Activated CD4-positive, alpha-beta T cell treated with anti-CD3 and anti-CD28 coated beads for 36 hours (primary cell): ENCODE measurements around the gene LIMA1. TPM values are rescaled to one million over a fixed set of nuclear protein-coding genes. Genes with fewer than 3 reads are reported as not detected.

Experiments used
- ATAC-seq: fragments of 200-7000 bp; cut with Tn5 transposase; one replicate; pipeline ENCODE4 v1.10.0; 2021; ENCODE audit warnings: mild to moderate bottlenecking, moderate library complexity
- CTCF ChIA-PET: fragments of 350-600 bp; sonication (Branson Sonifier 250); formaldehyde crosslinking; loops from one replicate; lab custom pipeline; 2021; ENCODE audit warnings: antibody characterized with exemption; lab: Charles Lee
- POLR2A ChIA-PET: fragments of 350-600 bp; sonication (Branson Sonifier 250); formaldehyde crosslinking; loops from one replicate; lab custom pipeline; 2021; ENCODE audit warnings: antibody characterized with exemption, inconsistent platforms; lab: Charles Lee
- DNase-seq: peaks from one replicate; pipeline ENCODE4 v3.0.0-alpha.2; 2020
- H3K27ac Mint-ChIP-seq: one replicate; pipeline ENCODE4 v1.8.0; 2021; ENCODE audit warnings: mixed read lengths
- H3K27me3 Mint-ChIP-seq: one replicate; pipeline ENCODE4 v1.8.0; 2021; ENCODE audit warnings: mixed read lengths
- H3K36me3 Mint-ChIP-seq: one replicate; pipeline ENCODE4 v1.8.0; 2021; ENCODE audit warnings: low read depth, mixed read lengths
- H3K4me1 Mint-ChIP-seq: one replicate; pipeline ENCODE4 v1.8.0; 2021; ENCODE audit warnings: mixed read lengths
- H3K4me3 Mint-ChIP-seq: one replicate; pipeline ENCODE4 v1.8.0; 2021; ENCODE audit warnings: mild to moderate bottlenecking, moderate library complexity, mixed read lengths
- H3K9me3 Mint-ChIP-seq: one replicate; pipeline ENCODE4 v1.8.0; 2021; ENCODE audit warnings: low read depth, mixed read lengths
- intact Hi-C, 2 experiments: fragments of 100-400 bp; cut with DNase I in 1 of 2; cut with micrococcal nuclease in 1 of 2; formaldehyde crosslinking; loops; one replicate each; pipeline versions ENCODE4 v1.14.2 to v1.15.1; 2022 to 2024; cut with DNase I, micrococcal nuclease
- total RNA-seq, 2 experiments: library from RNA; stranded (reverse); gene quantifications; one replicate each; pipeline ENCODE4 v1.2.3, GENCODE V29; 2021

LIMA1 gene
- total RNA-seq, 2 experiments from 2014 or later = 69.7 to 90.4 TPM

DNA sequence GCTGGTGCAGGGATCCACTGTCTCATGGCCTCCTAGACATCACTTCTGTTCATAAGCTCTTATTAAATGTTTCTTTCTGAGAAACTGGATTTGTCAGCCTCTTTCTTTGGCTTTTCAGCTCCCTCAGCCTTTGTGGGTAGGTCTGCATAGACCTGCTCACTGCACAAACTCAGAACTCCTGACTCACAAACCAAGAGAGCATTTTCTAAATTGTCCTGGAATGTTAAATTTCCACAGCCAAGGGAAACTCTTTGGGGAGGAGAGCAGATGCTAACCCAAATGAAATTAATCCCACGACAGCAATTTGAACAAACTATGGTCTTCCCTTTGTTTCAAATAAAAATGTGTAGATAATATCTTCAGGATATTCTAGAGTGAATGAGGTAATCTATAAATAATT is 96.6 kb downstream of the LIMA1 start:
- Mint-ChIP-seq H3K27ac (peak overlapping the region; percentile 87), H3K4me3 (peak overlapping the region; percentile 37), H3K9me3 (no peaks in the 10 kb centered on the region), H3K36me3 (peaks cover 29% of the 10 kb centered on the region), H3K4me1 (peaks cover 55% of the 10 kb centered on the region), H3K27me3 (no peaks in the 10 kb centered on the region)
- intact Hi-C loops = loop anchor here (1.0 to 10.0 kb wide), 9 partner anchors 19 to 128 kb away; partner anchors contain the start of gene CERS5 (in 2 of the 2)
- POLR2A ChIA-PET = interaction anchor here (0.6 to 2.4 kb wide), 4 partner anchors 19 to 36 kb away, joined by 3 to 15 read pairs (median 5); partner anchors contain the start of gene CERS5
- CTCF ChIA-PET = interaction anchor here (1.2 to 4.8 kb wide), 4 partner anchors 11 to 75 kb away, joined by 3 to 38 read pairs (median 6); partner anchors contain the start of genes CERS5 and COX14
- no peak for DNase-seq
- peak; percentile 20 for ATAC-seq

GRCh38 chr12:50185970-50186663 is 97.2 kb downstream of the LIMA1 start:
- Mint-ChIP-seq H3K27ac (peak overlapping the region; percentile 87), H3K4me3 (no peak overlapping the region), H3K36me3 (peaks cover 34% of the 10 kb centered on the region), H3K27me3 (no peaks in the 10 kb centered on the region), H3K4me1 (peaks cover 55% of the 10 kb centered on the region), H3K9me3 (no peaks in the 10 kb centered on the region)
- POLR2A ChIA-PET = interaction anchor here (0.6 to 2.4 kb wide), 4 partner anchors 19 to 37 kb away, joined by 3 to 15 read pairs (median 5); partner anchors contain the start of gene CERS5
- ATAC-seq (no peak), DNase-seq (no peak)
- intact Hi-C loops = loop anchor here (2.0 to 10.0 kb wide), 5 partner anchors 19 to 129 kb away; partner anchors contain the start of gene CERS5 (in 1 of the 2)
- CTCF ChIA-PET = interaction anchor here (0.8 to 4.8 kb wide), 5 partner anchors 10 to 74 kb away, joined by 3 to 38 read pairs (median 6); partner anchors contain the start of gene COX14

GRCh38 chr12:50185301-50185895 is 97.9 kb downstream of the LIMA1 start:
- CTCF ChIA-PET = interaction anchor here (0.6 to 4.8 kb wide), 5 partner anchors 8 to 73 kb away, joined by 3 to 38 read pairs (median 4); partner anchors contain the start of genes CERS5 and COX14
- H3K27me3 Mint-ChIP-seq = no peaks in the 10 kb centered on the region
- no peaks in the 10 kb centered on the region for H3K9me3 Mint-ChIP-seq
- no peak for ATAC-seq
- intact Hi-C loops = loop anchor here (5.0 to 10.0 kb wide), 3 partner anchors 62 to 129 kb away; no protein-coding TSS in a partner anchor
- H3K36me3 Mint-ChIP-seq = peaks cover 34% of the 10 kb centered on the region
- peak overlapping the region; percentile 87 for H3K27ac Mint-ChIP-seq
- peaks cover 55% of the 10 kb centered on the region for H3K4me1 Mint-ChIP-seq
- POLR2A ChIA-PET = interaction anchor here (2.4 kb wide), 1 partner anchor 37 kb away, joined by 5 read pairs; no protein-coding TSS in a partner anchor
- no peak overlapping the region for H3K4me3 Mint-ChIP-seq
- no peak for DNase-seq

DNA sequence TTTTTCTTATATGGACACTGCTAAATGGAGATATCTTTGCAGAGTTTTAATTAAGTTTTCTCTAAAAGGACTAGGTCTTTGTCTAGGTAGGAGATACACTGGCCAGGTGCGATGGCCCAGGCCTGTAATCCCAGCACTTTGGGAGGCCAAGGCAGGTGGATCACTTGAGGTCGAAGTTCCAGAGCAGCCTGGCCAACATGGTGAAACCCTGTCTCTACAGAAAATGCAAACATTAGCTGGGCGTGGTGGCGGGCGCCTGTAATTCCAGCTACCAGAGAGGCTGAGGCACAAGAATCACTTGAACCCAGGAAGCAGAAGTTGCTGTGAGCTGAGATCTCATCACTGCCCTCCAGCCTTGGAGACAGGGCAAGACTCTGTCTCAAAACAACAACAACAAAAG is 99.1 kb downstream of the LIMA1 start:
- Mint-ChIP-seq H3K4me1 (peaks cover 53% of the 10 kb centered on the region), H3K36me3 (peaks cover 31% of the 10 kb centered on the region), H3K27me3 (no peaks in the 10 kb centered on the region), H3K27ac (peak overlapping the region; percentile 53), H3K4me3 (no peak overlapping the region), H3K9me3 (no peaks in the 10 kb centered on the region)
- POLR2A ChIA-PET = no interaction called here
- CTCF ChIA-PET = interaction anchor here (1.5 to 4.8 kb wide), 3 partner anchors 8 to 130 kb away, joined by 3 to 38 read pairs (median 7); partner anchors contain the start of gene COX14
- ATAC-seq = no peak
- intact Hi-C loops = loop anchor here in 1 of 2 experiments (10.0 kb wide), 1 partner anchor 131 kb away; no protein-coding TSS in a partner anchor
- DNase-seq = no peak

- Mint-ChIP-seq H3K36me3 (peaks cover 24% of the 10 kb centered on the region), H3K9me3 (no peaks in the 10 kb centered on the region), H3K4me1 (peaks cover 35% of the 10 kb centered on the region), H3K27me3 (no peaks in the 10 kb centered on the region), H3K4me3 (no peak overlapping the region), H3K27ac (no peak overlapping the region)
- intact Hi-C loops = loop anchor here in 1 of 2 experiments (10.0 kb wide), 1 partner anchor 132 kb away; no protein-coding TSS in a partner anchor
- ChIA-PET POLR2A (interaction anchor here (0.7 kb wide), 1 partner anchor 38 kb away, joined by 4 read pairs; no protein-coding TSS in a partner anchor), CTCF (interaction anchor here (0.6 to 2.4 kb wide), 6 partner anchors 10 to 132 kb away, joined by 3 to 9 read pairs (median 4); partner anchors contain the start of gene CERS5)
- ATAC-seq (no peak), DNase-seq (no peak)
Measured at GRCh38 chr12:50182461-50182860, 100.9 kb downstream of the LIMA1 start.

GRCh38 chr12:50181691-50182090 is 101.6 kb downstream of the LIMA1 start:
- Mint-ChIP-seq H3K4me3 (no peak overlapping the region), H3K27me3 (no peaks in the 10 kb centered on the region), H3K36me3 (peaks cover 25% of the 10 kb centered on the region), H3K9me3 (no peaks in the 10 kb centered on the region), H3K27ac (peak overlapping the region; percentile 7), H3K4me1 (peaks cover 27% of the 10 kb centered on the region)
- ATAC-seq (no peak), DNase-seq (no peak)
- CTCF ChIA-PET = interaction anchor here (0.9 to 2.4 kb wide), 6 partner anchors 10 to 212 kb away, joined by 3 to 9 read pairs (median 6); partner anchors contain the start of gene CERS5
- intact Hi-C loops = loop anchor here in 1 of 2 experiments (10.0 kb wide), 1 partner anchor 133 kb away; no protein-coding TSS in a partner anchor
- POLR2A ChIA-PET = interaction anchor here (0.7 kb wide), 1 partner anchor 39 kb away, joined by 4 read pairs; no protein-coding TSS in a partner anchor

DNA sequence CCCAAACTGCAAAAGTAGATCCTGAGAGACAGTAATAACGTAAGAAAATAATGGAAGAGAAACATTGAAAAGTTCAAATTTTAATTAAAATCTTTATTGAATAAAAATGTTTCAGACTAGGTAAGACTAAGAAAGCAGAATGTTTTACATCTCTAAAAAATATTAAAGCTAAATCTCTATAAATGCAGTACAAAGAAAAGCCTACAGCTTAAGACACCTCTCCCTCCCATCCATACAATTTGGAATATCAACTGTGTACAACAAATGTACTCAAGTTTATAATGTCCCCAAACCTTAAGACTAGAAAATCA is 107.6 kb downstream of the LIMA1 start:
- Mint-ChIP-seq H3K9me3 (no peaks in the 10 kb centered on the region), H3K27me3 (no peaks in the 10 kb centered on the region)
- POLR2A ChIA-PET = interaction anchor here (0.6 to 1.4 kb wide), 2 partner anchors 9 to 19 kb away, joined by 3 to 4 read pairs; partner anchors contain the start of gene CERS5

GRCh38 chr12:50174971-50175715 is 108.2 kb downstream of the LIMA1 start:
- H3K27me3 Mint-ChIP-seq = no peaks in the 10 kb centered on the region
- CTCF ChIA-PET = interaction anchor here (0.6 to 4.5 kb wide), 46 partner anchors 9 to 1749 kb away, joined by 3 to 43 read pairs (median 4); partner anchors contain the start of genes CERS5, COX14, LIMA1 and SMARCD1
- POLR2A ChIA-PET = interaction anchor here (1.4 kb wide), 1 partner anchor 8 kb away, joined by 4 read pairs; the partner anchor contains the start of gene CERS5
- H3K4me1 Mint-ChIP-seq = no peaks in the 10 kb centered on the region
- no peak for ATAC-seq
- H3K27ac Mint-ChIP-seq = no peak overlapping the region
- DNase-seq = no peak
- intact Hi-C loops = loop anchor here (1.0 to 2.0 kb wide), 5 partner anchors 43 to 100 kb away; partner anchors contain the start of gene SMARCD1 (in 1 of the 2)
- H3K9me3 Mint-ChIP-seq = no peaks in the 10 kb centered on the region
- no peak overlapping the region for H3K4me3 Mint-ChIP-seq
- peaks cover 10% of the 10 kb centered on the region for H3K36me3 Mint-ChIP-seq

More for the DNA sequence above, 107.6 kb downstream of the LIMA1 start:
- ATAC-seq = no peak
- CTCF ChIA-PET = interaction anchor here (0.6 to 4.5 kb wide), 54 partner anchors 9 to 1749 kb away, joined by 3 to 43 read pairs (median 4); partner anchors contain the start of genes CERS5, COX14, LIMA1 and SMARCD1
- Mint-ChIP-seq H3K27ac (no peak overlapping the region), H3K4me1 (no peaks in the 10 kb centered on the region), H3K36me3 (peaks cover 10% of the 10 kb centered on the region), H3K4me3 (no peak overlapping the region)
- intact Hi-C loops = loop anchor here (1.0 to 2.0 kb wide), 5 partner anchors 43 to 100 kb away; partner anchors contain the start of gene SMARCD1 (in 1 of the 2)
- no peak for DNase-seq

- Mint-ChIP-seq H3K27ac (peak within 1 kb of the TSS; percentile 96), H3K27me3 (no peaks in the 10 kb centered on the region), H3K4me1 (peaks cover 27% of the 10 kb centered on the region), H3K4me3 (peak within 1 kb of the TSS; percentile 85), H3K36me3 (peaks cover 14% of the 10 kb centered on the region), H3K9me3 (no peaks in the 10 kb centered on the region)
- peak; percentile 99 for ATAC-seq
- CTCF ChIA-PET = interaction anchor here (0.6 to 5.2 kb wide), 17 partner anchors 9 to 1190 kb away, joined by 3 to 33 read pairs (median 6); partner anchors contain the start of genes COX14 and SMARCD1
- peak; percentile 99 for DNase-seq
- intact Hi-C loops = loop anchor here (1.0 to 2.0 kb wide), 12 partner anchors 20 to 599 kb away; partner anchors contain the start of genes RACGAP1 (in 2 of the 2), SMARCD1 (in 2 of the 2), BCDIN3D (in 1 of the 2) and COX14 (in 1 of the 2)
- POLR2A ChIA-PET = interaction anchor here (0.6 to 2.6 kb wide), 11 partner anchors 9 to 375 kb away, joined by 3 to 26 read pairs (median 5); partner anchors contain the start of genes COX14 and SMARCD1
Measured at GRCh38 chr12:50167049-50167828, 116.1 kb downstream of the LIMA1 start, which contains the start of gene CERS5. Gene CERS5 (minus strand): TSS chr12:50167369. CDS start chr12:50167297, 72 bp downstream.
